EH (cell line): ENCODE data around the gene OSBPL3.

Experiments
- DNase-seq: peaks from one replicate; pipeline ENCODE4 v3.0.0-alpha.2; 2015; ENCODE audit warnings: low read depth

OSBPL3 gene

GRCh38 chr7:24828891-24829661 lies 150.9 kb downstream of the OSBPL3 start:
- peak; percentile 55 for DNase-seq

DNA sequence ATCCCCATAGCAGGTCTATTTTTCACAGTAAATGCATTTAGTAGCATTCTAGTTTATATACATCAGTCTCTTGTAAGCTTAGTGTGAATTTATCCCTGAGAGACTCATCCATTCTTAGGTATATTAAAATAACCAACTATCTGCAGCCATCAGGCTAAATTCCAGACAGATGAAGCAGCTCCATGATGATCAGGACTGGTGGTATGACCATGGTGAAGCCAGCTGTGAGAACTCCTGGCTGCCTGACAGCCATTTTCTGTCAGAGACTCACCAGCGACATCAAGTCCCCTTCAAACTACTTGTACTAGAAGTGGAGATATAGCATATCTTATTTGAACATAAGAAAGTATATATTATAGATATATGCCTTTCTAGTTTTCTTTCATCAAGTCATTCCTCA lies 152.4 kb downstream of the OSBPL3 start:
- peak; percentile 90 for DNase-seq

GRCh38 chr7:24827027-24827426 lies 153.0 kb downstream of the OSBPL3 start:
- no peak for DNase-seq

- DNase-seq = peak; percentile 38
Measured at GRCh38 chr7:24826662-24827020, 153.3 kb downstream of the OSBPL3 start.

DNA sequence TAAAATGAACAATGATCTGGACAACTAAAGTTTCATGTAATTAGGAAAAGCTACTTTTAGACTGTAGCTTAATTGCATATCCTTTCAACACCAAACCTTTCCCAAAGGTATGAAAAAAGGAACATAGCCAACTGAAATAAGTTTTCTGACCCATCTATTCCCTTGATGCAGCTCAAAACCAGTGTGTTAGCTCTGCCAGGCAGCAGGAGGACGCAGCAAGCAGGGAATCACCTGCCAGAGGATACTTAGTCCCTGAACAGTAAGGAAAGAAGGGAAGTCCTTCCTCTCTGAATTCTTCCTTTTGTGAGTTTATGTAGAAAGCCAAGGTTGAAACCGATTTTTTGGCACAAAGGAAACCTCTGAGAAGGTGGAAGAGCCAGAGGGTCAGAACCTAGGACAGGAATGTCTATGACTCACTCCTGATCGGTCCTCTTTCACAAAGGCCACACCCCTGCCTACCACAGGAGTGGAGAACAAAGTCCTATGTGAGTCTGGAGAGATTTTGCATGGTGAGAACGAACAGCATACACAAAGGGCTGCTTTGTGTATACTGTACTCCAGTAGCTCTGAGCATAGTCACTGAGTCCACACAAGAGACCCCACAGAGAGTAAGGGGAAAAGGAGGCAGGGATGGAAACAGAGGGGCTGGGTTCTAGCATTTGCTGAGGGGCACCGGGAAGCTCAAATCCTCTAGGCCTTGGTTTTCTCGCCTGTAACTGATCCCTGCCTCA lies 153.9 kb downstream of the OSBPL3 start:
- DNase-seq = peak; percentile 66

GRCh38 chr7:24825381-24825794 lies 154.6 kb downstream of the OSBPL3 start:
- peak; percentile 52 for DNase-seq

DNA sequence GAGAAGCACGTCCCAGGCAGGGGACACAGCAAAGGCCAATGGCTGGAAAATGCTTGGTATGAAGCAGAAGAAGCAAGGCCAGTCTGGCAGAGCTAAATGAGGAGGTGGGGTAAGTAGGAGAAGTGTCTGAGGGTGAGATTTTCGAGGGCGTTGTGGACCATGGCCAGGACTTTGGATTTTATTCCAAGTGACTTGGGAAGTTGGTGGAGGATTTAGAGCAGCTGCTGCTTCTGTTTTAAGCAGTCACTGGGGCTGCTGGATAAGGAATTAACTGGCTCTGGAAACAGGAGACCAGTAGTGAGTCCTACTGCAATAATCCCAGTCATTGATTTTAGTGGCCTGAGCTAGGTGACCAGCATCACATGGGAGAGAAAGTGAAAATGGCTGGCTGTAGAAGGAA lies 155.1 kb downstream of the OSBPL3 start:
- no peak for DNase-seq

DNA sequence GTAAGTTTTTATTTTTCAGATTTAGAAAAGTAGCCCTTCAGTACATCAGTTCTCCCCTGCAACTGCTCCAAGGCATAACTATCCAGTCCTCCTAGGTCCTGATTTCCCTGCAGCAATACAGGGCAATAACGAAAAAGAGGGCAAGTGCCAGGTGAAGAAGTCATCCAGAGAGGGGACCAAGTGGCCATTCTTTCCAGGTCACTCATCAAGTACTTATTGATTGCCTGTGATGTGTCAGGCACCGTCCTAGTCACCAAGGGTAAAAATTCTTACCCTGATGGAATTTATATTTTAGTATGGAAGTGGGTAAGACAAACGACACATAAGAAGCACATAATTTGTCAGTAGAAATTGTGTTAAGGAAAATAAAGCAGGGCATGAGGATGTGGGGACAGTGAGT lies 155.6 kb downstream of the OSBPL3 start:
- DNase-seq = no peak

DNA sequence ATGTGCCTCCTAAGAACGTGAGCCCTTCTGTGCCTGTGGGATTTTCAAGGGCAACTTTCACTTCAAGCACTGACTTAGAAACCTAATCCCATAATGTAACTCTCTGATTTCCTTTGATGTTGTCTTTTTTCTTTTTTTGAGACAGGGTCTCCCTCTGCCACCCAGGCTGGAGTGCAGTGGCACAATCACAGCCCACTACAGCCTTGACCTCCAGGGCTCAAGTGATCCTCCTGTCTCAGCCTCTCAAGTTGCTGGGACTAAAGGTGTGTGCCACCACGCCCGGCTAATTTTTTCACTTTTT lies 158.3 kb downstream of the OSBPL3 start:
- no peak for DNase-seq

DNA sequence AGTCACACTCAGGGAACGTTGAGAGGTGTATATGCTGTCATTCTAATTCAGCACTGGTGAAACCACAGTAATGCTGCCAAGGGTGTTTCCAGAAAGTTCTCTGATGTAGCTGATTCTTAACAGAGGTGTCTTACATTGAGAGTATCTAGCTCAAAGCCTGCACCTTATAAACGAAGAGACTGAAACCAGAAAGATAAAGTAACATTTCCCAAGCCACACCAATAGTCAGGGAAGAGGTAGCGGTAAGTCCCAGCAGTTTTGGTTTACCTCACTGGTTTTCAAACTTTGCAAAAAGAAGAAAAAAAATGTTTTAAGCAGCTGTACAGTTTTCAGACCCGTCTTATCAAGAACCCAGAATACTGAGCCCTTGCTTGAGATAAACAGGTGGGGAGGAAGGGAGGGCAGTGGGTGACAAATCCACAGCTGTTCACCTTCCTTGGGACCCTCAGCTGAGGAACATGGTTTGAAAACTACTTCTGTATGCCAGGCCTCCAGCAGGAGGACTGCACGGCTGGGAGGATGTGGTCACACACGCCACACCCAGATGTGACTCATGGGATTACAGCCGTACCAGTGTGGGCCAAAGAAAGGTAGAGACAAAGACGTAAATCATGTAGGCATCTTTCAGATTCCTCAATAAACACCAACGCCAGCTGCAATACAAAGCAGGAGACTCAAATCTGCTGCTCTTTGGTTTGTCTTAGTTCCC lies 158.8 kb downstream of the OSBPL3 start:
- peak; percentile 94 for DNase-seq

DNA sequence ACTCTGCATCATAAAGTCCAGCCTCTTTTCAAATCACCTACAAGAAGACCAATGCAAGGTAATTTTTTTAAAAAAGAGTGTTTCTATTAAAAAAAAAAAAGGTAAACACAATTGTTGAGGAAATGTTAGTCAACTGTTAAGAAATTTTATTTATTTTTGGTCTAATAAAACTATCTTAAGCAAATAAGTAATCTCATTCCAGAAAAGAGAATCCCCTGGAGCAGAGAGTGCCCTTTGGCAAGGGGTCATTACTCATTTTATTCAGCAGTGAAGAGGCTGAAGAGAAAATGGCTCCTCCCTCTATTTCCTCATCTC lies 159.3 kb downstream of the OSBPL3 start:
- peak; percentile 92 for DNase-seq

GRCh38 chr7:24819916-24820689 lies 159.9 kb downstream of the OSBPL3 start:
- DNase-seq = peak; percentile 87

GRCh38 chr7:24817339-24817738 lies 162.6 kb downstream of the OSBPL3 start:
- DNase-seq = no peak

- no peak for DNase-seq
Measured at GRCh38 chr7:24816868-24817267, 163.1 kb downstream of the OSBPL3 start.

- DNase-seq = peak; percentile 54
Measured at GRCh38 chr7:24812305-24812945, 167.6 kb downstream of the OSBPL3 start.

GRCh38 chr7:24808518-24808917 lies 171.5 kb downstream of the OSBPL3 start:
- DNase-seq = no peak

- no peak for DNase-seq
Measured at GRCh38 chr7:24802300-24802699, 177.7 kb downstream of the OSBPL3 start.

GRCh38 chr7:24801883-24802282 lies 178.1 kb downstream of the OSBPL3 start:
- peak; percentile 53 for DNase-seq

DNA sequence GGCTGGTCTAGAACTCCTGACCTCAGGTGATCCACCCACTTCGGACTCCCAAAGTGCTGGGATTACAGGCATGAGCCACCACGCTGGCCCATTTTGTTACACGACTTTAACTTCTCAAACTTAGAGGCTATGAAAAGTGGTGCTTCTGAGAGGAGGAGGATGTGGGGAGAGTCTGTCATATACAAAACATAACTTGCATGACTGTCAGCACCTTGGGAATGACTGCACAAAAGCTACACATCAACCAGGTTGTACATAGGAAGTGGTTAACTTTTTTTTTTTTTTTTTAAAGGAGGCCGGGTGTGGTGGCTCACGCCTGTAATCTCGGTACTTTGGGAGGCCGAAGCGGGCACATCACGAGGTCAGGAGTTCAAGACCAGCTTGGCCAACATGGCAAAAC lies 179.3 kb downstream of the OSBPL3 start:
- no peak for DNase-seq

DNA sequence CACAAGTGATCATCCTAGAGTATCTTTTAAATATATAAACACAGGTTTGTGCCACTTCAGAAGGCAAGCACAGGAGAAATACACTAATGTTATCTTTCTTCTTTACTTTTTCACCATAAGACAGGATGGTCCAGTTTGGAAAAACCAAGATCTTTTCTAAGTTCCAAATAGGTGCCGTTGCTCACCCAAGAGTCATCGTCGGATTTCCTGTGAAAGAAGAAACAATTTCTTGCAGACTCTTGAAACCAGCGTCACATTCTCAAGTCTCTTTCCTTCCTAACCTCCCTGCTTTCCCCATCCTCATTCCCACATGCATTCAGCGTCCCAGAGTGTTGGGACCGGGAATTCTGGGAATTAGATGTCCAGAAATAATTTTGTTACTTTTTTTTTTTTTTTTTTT lies 179.9 kb downstream of the OSBPL3 start:
- DNase-seq = no peak

DNA sequence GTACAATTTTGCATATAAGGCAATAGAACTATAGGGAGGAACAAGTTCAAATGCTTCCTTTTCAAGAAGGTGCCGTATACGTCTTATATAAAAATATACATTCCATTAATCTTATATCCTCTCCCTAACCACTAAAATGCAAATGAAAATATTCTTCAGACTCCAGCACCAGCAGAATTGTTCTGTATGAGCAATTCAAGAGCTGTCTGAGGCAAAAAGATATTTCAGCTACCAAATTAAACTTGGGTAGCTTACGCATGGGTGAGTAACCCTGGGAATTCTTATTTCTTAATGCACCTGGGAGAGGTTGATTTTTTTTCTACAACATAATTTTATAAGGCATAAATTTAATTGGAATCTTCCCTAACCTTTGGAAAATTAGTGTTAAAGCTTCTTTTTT lies 180.5 kb downstream of the OSBPL3 start:
- no peak for DNase-seq

DNA sequence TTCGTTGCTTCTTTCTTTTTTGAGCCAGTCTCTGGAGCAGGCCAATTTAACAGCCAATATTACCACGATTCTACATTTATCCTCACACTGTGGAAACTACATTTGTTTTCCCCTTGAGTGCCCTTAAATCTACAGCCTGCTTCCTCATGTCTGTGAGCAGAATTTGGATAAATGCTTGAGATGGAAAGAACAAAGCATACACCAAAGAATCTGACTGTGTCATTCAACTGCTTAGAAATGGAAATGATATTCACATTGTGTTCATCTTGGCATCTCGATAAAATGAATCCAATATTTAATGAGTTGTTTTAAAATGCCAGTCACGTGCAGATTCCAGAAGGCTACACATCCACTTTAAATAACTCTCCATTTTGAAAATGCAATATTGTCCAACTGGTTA lies 181.7 kb downstream of the OSBPL3 start:
- no peak for DNase-seq
